ENCODE measurements around the gene LILRB2.

GRCh38 chr19:54262470-54262869 lies 18.4 kb downstream of the LILRB2 start:
- TF ChIP-seq, protein P1, sequence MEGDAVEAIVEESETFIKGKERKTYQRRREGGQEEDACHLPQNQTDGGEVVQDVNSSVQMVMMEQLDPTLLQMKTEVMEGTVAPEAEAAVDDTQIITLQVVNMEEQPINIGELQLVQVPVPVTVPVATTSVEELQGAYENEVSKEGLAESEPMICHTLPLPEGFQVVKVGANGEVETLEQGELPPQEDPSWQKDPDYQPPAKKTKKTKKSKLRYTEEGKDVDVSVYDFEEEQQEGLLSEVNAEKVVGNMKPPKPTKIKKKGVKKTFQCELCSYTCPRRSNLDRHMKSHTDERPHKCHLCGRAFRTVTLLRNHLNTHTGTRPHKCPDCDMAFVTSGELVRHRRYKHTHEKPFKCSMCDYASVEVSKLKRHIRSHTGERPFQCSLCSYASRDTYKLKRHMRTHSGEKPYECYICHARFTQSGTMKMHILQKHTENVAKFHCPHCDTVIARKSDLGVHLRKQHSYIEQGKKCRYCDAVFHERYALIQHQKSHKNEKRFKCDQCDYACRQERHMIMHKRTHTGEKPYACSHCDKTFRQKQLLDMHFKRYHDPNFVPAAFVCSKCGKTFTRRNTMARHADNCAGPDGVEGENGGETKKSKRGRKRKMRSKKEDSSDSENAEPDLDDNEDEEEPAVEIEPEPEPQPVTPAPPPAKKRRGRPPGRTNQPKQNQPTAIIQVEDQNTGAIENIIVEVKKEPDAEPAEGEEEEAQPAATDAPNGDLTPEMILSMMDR (IDR thresholded peaks at IDR 0.05), result no peak
- no peak for TF ChIP-seq POLR2A (IDR thresholded peaks at IDR 0.05)
